Measurements from ENCODE around the gene KDM4B.

KDM4B gene

GRCh38 chr19:5071579-5071978 lies 102.7 kb downstream of the KDM4B start:
- DNase-seq (ENCODE audit: low spot score): no peak

- DNase-seq (ENCODE audit: low spot score): no peak
Observed at GRCh38 chr19:5072115-5072514, 103.2 kb downstream of the KDM4B start.

GRCh38 chr19:5073153-5073844 lies 104.4 kb downstream of the KDM4B start:
- DNase-seq (ENCODE audit: low spot score): no peak

GRCh38 chr19:5074407-5074806 lies 105.5 kb downstream of the KDM4B start:
- DNase-seq (ENCODE audit: low spot score): no peak

GRCh38 chr19:5074830-5075394 lies 106.0 kb downstream of the KDM4B start:
- DNase-seq (ENCODE audit: low spot score): no peak

- DNase-seq (ENCODE audit: low spot score): no peak
Observed at GRCh38 chr19:5075597-5075996, 106.7 kb downstream of the KDM4B start.

GRCh38 chr19:5076440-5077208 lies 107.7 kb downstream of the KDM4B start:
- no peak for DNase-seq (ENCODE audit: low spot score)

GRCh38 chr19:5077209-5077515 lies 108.2 kb downstream of the KDM4B start:
- no peak for DNase-seq (ENCODE audit: low spot score)

- no peak for DNase-seq (ENCODE audit: low spot score)
Observed at GRCh38 chr19:5078182-5078581, 109.3 kb downstream of the KDM4B start.

GRCh38 chr19:5078666-5079065 lies 109.8 kb downstream of the KDM4B start:
- no peak for DNase-seq (ENCODE audit: low spot score)

- DNase-seq (ENCODE audit: low spot score): no peak
Observed at GRCh38 chr19:5079071-5079774, 110.3 kb downstream of the KDM4B start.

GRCh38 chr19:5080030-5080654 lies 111.2 kb downstream of the KDM4B start:
- DNase-seq (ENCODE audit: low spot score): no peak

GRCh38 chr19:5080809-5081208 lies 111.9 kb downstream of the KDM4B start:
- no peak for DNase-seq (ENCODE audit: low spot score)

GRCh38 chr19:5081443-5082161 lies 112.7 kb downstream of the KDM4B start:
- DNase-seq (ENCODE audit: low spot score): no peak

GRCh38 chr19:5083547-5083965 lies 114.6 kb downstream of the KDM4B start:
- no peak for DNase-seq (ENCODE audit: low spot score)

- DNase-seq (ENCODE audit: low spot score): no peak
Observed at GRCh38 chr19:5085566-5085965, 116.7 kb downstream of the KDM4B start.

GRCh38 chr19:5086230-5086629 lies 117.3 kb downstream of the KDM4B start:
- DNase-seq (ENCODE audit: low spot score): no peak

GRCh38 chr19:5086725-5087439 lies 118.0 kb downstream of the KDM4B start:
- peak; percentile 45 for DNase-seq (ENCODE audit: low spot score)

GRCh38 chr19:5089283-5089682 lies 120.4 kb downstream of the KDM4B start:
- DNase-seq (ENCODE audit: low spot score): no peak

- no peak for DNase-seq (ENCODE audit: low spot score)
Observed at GRCh38 chr19:5090465-5091017, 121.6 kb downstream of the KDM4B start.

Data from HuH-7.5 (cell line).